ENCODE data around the gene C4orf50. TPM values are rescaled to one million over a fixed set of nuclear protein-coding genes. Genes with fewer than 3 reads are reported as not detected.

The C4orf50 gene
- total and polyA plus RNA-seq, 2 of the 4 experiments (the other 2 are of a cell fraction) = not detected

DNA sequence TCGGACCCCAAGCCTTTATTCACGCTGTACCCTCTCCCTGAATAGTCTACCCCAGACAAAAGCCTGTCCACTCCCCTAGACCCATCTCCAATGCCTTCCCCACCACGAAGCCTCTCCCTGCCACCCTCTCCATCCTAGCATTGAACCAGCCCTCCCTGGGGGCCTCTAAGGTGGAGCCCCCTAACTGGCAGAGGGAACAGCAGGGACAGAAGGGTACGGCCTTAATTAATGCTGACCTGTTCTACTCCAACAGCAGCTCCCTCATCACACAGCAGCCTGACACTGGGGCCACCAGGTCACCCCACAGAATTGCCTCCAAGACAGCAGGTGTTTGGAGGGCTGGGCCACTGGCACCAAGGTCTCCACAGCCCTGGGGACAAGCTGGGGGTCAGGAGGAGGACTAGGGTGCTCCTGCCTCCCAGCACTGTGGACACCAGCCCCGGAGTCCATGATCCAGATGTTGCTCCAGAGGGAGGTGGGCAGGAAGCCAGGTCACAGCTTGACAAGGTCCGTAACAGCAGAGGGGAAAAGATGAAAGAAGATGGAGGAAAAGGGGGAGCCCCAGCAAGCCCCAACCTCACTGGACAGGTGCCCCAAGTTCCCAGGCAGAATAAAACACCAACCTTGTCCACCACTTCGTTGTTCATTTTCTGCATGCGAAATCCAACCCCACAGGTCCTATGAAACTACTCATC, 129.1 kb downstream of the C4orf50 start:
- no peak overlapping the region; the same call in 1 of the 2 replicates for H3K23ac ChIP-seq (ENCODE audit: low read depth, low read length)
- no peak overlapping the region for H4K5ac ChIP-seq (ENCODE audit: low read depth, low read length)
- H2BK15ac ChIP-seq (ENCODE audit: low read depth, low read length) = no peak overlapping the region
- H3K4me1 ChIP-seq (ENCODE audit: control insufficient read depth, insufficient read depth, low read length) = no peaks in the 10 kb centered on the region
- no peaks in the 10 kb centered on the region; the same call in 1 of the 2 replicates for H3K9me3 ChIP-seq (ENCODE audit: control insufficient read depth, insufficient read depth, low read length)
- no peak overlapping the region for H3K14ac ChIP-seq (replicated peaks; ENCODE audit: low read depth, low read length)
- no peak overlapping the region; the same call in 1 of the 2 replicates for H3K4me2 ChIP-seq (ENCODE audit: low read depth, low read length)
- no peak overlapping the region for H4K8ac ChIP-seq (ENCODE audit: low read depth in 2 of 2, low read length in 2 of 2)
- H3K9me1 ChIP-seq (ENCODE audit: insufficient read depth, low read length) = no peaks in the 10 kb centered on the region
- no peak overlapping the region for H3K4ac ChIP-seq (ENCODE audit: low read depth, low read length)
- ChIA-PET CTCF (no interaction called here), POLR2A (ENCODE audit: unreplicated experiment) (no interaction called here)
- no peak overlapping the region for H3K18ac ChIP-seq (ENCODE audit: low read depth, low read length)
- H4K20me1 ChIP-seq (ENCODE audit: insufficient read depth, low read length) = no peaks in the 10 kb centered on the region; the same call in 1 of the 2 replicates
- no peak overlapping the region for H3K9ac ChIP-seq (ENCODE audit: low read depth, low read length)
- no peaks in the 10 kb centered on the region for H3K79me1 ChIP-seq (ENCODE audit: low read depth in 1 of 2, low read length in 2 of 2)
- no peak overlapping the region for H2BK5ac ChIP-seq (ENCODE audit: low read depth, low read length, poor library complexity, severe bottlenecking)
- in situ Hi-C loops (cut with MboI; ENCODE audit: low sequenced_read_pairs) (no loop called here), intact Hi-C loops (cut with micrococcal nuclease) (loop anchor here (5.0 kb wide), 1 partner anchor 182 kb away; the partner anchor contains the start of gene EVC2), dilution Hi-C loops (cut with HindIII; ENCODE audit: low sequenced_read_pairs, unreplicated experiment) (no loop called here)
- DNase-seq (no peak), ATAC-seq (ENCODE audit: low read depth) (no peak)
- no peaks in the 10 kb centered on the region for H3K36me3 ChIP-seq (ENCODE audit: control insufficient read depth, insufficient read depth, low read length)
- H2BK120ac ChIP-seq (ENCODE audit: low read depth, low read length) = no peak overlapping the region
- no peak overlapping the region for H2BK20ac ChIP-seq (ENCODE audit: low read depth, low read length)
- no peak overlapping the region for H2AFZ ChIP-seq (replicated peaks; ENCODE audit: low read length, poor library complexity)
- H3K4me3 ChIP-seq (ENCODE audit: insufficient read depth, low read depth, low read length) = no peak overlapping the region; the same call in 1 of the 2 replicates
- H3K27me3 ChIP-seq (ENCODE audit: control insufficient read depth, insufficient read depth, low read length) = peaks cover 55% of the 10 kb centered on the region
- no peak overlapping the region for H3K56ac ChIP-seq (ENCODE audit: extremely low read depth, insufficient read depth, low read length)
- no peak for TF ChIP-seq RCOR1 (IDR thresholded peaks at IDR 0.05; ENCODE audit: insufficient replicate concordance, low read length)
- TF ChIP-seq MXI1 (IDR thresholded peaks at IDR 0.05; ENCODE audit: borderline replicate concordance, low read depth, low read length) = no peak
- no peak for TF ChIP-seq CHD1 (IDR thresholded peaks at IDR 0.05; ENCODE audit: low read depth, low read length)
- no peak for TF ChIP-seq RFX5 (IDR thresholded peaks at IDR 0.05; ENCODE audit: low read depth, low read length)
- no peak for TF ChIP-seq MAZ (IDR thresholded peaks at IDR 0.05; ENCODE audit: borderline replicate concordance, low read depth, low read length)
- TF ChIP-seq BHLHE40 (IDR thresholded peaks at IDR 0.05; ENCODE audit: low read depth, low read length) = no peak
- TF ChIP-seq RAD21 (IDR thresholded peaks at IDR 0.05; ENCODE audit: low read length) = no peak
- TF ChIP-seq NFE2L2 (IDR thresholded peaks at IDR 0.05; ENCODE audit: low read depth, low read length) = no peak
- no peak for TF ChIP-seq SMC3 (IDR thresholded peaks at IDR 0.05; ENCODE audit: low read depth, low read length)
- H4K91ac ChIP-seq (ENCODE audit: insufficient read depth, low read depth, low read length) = no peak overlapping the region
- no peak overlapping the region for H2AK5ac ChIP-seq (ENCODE audit: low read depth, low read length)
- no peak overlapping the region for H3K27ac ChIP-seq (ENCODE audit: insufficient read depth, low read length)
- no TSS peak for BruUV-seq (replicated peaks)
- WGBS, 2 experiments (ENCODE audit: extremely low coverage in 2 of 2, insufficient read length in 1 of 2) = 10% methylated on average over 2 of the region's 8 CpGs; no CpG with 5 or more reads in 1 of the 2 experiments
- H2AK9ac ChIP-seq (replicated peaks; ENCODE audit: low read depth, low read length, poor library complexity) = no peak overlapping the region

Data from IMR-90 (cell line).